ENCODE measurements around the gene AQP5.

AQP5 gene

DNA sequence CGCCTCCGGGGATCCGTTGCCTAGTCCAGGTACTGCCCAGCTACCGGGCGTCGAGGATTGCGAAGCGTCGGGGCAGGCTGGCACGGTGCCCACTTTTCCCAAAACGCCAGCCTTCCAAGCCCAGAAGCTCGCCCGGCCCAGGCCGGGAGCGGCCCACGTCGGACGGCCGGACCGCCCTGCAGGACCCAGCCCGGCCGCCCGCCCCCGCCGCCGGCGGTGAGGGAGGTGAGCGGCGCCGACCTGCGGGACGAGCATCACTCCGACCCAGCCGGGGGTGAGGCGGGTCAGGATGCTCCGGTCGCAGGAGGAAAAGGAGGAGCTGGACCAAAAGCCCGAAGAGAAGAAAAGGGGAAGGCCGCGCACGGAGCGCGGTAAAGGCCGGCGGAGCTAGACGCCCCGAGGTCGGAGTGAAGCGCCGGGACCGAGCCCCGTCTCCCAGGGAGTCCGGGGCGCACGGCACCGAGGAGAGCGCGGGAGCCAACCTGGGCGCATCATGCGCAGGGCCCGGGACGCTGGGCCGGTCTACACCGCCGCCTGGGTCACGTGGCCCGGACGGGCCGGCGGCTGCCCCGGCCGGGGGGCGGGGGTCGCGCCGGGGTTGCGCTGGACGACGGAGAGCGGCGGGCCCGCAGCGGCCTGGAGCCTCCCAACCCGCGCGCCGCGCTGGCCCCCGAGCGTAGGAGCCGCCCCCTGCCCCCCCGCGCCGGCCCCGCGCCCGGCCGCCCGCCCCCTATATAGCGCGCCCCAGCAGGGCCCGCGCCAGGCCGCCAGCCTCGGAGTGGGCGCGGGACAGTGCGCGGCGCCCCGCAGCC, at the start of gene AQP5:
TSS of gene AQP5 (plus strand) at position 762 of the 812 bp plus-strand sequence. CDS start 146 bp downstream, outside the sequence.
- DNase-seq (ENCODE audit: low read depth), result no peak

DNA sequence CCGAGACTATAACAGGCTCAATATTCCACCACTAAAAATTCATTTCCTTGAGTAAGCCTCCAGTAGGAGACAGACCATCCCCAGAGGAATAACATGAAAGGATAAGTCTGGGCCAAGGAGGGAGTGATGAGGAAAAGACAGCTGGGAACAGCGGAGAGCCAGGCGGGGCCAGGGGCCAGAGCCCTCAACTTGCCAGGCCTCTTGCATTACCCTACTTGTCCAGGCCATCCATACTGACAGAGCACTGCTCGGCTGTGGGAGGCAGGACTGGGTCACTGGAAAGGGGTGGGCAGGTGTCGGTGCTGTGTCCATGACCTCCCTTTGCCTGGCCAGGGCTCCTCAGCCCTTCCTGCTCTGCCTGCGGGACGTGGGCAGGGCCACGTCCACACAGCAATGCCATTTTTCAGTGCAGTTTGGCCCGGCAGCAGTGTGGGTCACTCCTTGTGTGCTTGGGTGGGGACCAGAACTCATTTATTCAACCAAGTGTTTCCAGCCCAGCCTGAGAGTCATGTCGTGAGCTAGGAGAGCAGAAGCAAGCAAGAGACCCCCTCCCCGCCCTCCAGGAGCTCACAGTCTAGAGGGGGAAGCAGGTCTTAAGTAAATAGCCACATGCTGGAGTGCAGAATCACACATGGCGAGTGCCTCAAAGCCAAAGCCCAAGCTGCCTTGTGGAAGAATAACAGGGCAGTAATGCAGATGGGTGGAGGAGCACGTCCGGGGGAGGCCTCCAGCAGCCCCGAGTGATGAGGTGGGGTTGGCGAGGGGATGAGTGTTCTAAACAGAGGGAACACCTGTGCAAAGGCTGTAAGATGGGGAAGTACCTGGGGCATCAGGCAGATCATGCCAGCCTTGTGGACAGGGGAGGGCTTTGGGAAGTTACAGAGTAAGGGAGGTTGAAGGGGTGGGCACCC, 49.1 kb upstream of the AQP5 start:
- DNase-seq (ENCODE audit: low read depth), result no peak

DNA sequence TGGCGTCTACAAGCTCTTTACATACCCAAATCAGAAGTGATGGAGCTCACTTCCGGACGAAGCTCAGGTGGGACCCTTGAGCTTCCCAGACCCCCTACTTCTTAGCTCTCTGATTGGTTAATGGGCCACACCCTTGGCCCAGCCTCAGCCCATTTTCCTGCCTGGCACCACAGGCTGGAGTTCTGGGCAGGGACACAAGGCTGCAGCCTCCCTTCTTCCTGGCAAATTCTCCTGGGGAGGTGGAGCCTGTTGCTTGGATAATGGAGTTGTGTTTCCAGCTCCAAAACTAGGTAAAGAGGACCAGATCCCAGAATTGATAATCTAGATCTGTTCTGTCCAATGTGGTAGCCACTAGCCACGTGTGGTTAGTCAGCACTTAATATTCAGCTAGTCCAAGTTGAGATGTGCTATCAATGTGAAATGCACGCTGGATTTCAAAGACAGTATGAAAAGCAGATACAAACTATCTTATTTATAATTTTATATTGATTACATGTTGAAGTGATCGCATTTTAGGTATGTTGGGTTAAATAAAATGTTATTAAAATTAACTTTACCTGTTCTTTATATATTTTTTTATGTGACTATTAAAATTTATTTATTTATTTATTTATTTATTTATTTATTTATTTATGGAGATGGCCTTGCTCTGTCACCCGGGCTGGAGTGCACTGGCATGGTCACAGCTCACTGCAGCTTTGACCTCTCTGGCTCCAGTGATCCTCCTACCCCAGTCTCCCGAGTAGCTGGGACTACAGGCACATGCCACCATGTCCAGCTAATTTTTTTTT, 45.3 kb upstream of the AQP5 start:
- no peak for DNase-seq (ENCODE audit: low read depth)

DNA sequence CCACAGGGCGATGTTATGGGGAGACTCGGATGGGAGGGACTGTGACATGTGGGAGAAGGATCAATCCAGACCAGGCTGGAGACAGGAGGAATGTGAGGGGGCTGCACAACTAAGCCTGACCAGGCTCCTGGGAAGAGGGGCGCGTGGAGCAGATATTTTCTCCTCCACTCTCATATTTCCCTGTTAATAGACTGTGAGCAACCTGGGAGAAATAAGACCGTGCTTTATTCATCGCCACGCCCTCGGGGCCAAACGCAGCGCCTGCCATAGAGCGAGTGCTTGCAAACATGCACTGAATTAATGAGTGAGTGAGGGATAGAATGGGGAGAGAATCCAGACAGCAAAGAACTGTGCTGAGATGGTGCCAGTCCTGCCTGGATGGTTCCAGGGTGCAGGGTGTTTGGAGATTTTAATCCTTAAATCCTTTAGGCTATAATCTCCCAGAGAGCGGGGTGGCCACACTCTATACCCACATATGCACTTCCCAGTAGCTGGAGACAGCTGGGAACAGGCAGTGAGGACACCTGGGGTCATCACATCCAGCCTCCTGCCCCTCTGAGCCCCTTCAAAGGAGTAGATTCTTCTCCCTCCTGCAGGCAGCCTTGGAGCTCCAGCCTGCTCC, 44.4 kb upstream of the AQP5 start:
- no peak for DNase-seq (ENCODE audit: low read depth)

DNA sequence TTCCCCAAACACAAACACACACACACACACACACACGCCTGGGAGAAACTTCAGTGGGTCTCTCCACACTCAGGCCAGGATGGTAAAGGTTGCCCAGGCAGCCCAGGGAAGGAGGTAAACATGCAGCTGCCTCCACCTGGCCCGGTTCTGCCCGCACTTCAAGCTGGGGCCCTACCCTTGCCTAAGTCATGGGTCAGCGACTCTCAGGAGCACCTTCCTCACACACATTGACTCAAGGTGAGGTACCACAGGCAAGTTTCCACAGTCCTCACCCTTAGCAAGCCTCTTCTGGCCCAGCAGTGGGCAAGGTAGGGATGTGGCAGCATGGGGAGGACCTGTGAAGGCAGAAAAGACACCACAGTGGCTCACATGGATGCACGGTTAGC, 43.9 kb upstream of the AQP5 start:
- DNase-seq (ENCODE audit: low read depth), result no peak

DNA sequence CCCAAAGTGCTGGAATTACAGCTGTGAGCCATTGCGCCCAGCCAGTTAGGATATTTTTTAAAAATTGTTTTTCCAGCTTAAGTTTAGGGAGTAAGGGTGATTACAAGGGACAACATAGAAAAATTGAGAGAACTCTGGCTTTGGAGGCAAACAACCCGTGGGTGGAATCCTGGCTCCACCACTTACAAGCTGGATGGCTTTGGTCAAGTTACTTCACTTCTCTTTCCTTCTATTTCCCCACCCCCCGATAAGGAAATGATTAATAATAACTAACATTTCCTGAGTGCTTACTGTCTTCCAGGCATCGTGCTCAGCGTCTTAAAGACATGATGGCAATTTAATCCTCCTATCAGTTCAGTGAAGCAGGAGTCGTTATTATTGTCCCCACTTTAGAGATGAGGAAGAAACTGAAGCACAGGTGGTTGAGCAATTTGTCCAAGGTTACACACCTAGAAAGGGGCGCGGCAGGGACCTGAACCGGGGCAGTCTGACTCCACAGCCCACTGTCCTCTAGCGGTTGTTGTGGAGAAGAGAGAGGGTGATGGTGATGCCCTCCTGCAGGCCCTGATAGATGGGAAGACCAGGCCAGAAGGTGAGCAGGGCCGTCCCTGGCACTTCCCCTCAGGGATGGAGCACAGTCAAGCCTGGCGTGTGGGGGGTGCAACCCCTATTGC, 41.3 kb upstream of the AQP5 start:
- DNase-seq (ENCODE audit: low read depth), result no peak

DNA sequence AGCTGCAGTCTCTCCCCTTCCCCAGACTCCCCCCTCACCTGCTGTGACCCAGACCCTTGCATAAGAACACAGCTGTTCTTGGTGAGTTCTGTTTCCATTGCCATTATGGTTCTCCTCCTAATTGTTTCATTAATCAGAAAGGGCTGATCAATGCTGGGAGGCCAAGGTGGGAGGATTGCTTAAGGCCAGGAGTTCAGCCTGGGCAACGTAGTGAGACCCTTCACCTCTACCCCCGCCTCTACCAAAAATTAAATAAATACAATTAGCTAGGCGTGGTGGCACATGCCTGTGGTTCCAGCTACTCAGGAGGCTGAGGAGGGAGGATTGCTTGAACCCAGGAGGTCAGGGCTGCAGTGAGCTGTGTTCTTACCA, 40.8 kb upstream of the AQP5 start:
- DNase-seq (ENCODE audit: low read depth), result no peak

DNA sequence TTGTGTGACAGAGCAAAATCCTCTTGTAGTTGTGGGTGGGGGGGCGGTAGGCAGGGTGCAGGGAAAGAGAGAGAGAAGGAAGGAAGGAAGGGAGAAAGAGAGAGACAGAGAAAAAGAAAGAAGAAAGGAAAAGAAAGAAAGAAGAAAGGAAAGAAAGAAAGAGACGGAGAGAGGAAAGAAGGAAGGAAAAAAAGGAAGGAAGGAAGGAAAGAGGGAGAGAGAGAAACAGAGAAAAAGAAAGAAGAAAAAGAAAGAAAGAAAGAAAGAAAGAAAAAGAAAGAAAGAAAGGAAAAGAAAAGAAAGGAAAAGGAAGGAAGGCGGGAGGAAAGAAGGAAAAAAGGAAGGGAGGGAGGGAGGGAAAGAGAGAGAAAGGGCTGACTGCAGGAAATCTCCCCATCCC, 40.4 kb upstream of the AQP5 start:
- no peak for DNase-seq (ENCODE audit: low read depth)

DNA sequence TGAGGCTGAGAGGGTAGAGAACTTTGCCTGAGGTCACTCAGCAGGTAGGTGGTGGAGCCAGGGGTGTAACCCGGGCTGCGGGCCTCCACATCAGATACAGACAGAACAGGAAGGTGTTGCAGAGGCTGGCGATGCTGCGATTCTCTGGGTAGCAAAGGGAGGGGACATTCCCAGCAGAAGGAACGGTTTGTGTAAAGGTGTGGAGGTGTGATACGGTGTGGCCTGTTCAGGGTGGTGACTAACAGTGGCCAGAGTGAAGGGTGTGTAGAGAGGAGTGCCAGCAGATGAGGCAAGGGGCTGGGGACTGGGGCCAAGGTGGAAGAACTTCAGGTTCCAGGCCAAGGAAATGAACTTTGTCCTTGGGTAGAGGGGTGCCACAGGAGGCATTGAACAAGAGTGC, 39.7 kb upstream of the AQP5 start:
- no peak for DNase-seq (ENCODE audit: low read depth)

DNA sequence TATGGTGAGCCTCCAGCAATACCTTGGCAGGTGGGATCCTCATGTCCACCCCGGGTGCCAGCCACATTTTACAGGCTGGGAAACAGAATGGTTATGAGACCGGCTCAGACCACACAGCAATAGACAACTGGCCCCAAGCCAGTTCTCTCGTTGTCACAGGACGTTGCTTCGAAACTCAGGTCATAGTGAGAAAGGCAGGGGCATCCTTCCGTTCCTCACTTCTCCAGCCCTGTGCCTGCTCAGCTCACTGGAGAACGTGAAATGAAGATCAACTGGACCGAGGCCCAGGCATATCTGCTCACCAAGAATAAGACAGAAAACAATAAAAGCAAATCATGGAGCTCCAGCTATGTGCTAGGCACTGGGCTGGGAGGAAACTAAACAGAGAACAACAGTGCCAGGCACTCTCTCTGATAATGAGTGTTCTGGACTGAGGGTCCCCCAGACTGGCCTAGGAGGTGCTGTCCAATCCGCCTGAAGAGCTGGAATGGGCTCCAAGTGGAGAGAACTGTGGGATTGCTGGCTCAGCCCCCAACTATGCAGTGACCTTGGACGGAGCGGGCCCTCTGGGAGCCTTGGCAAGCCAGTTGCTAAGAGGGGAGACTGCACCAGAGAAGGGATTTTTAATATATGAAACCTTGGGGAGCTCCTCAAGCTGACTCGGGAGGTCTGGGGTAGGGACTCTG, 39.2 kb upstream of the AQP5 start:
- no peak for DNase-seq (ENCODE audit: low read depth)

DNA sequence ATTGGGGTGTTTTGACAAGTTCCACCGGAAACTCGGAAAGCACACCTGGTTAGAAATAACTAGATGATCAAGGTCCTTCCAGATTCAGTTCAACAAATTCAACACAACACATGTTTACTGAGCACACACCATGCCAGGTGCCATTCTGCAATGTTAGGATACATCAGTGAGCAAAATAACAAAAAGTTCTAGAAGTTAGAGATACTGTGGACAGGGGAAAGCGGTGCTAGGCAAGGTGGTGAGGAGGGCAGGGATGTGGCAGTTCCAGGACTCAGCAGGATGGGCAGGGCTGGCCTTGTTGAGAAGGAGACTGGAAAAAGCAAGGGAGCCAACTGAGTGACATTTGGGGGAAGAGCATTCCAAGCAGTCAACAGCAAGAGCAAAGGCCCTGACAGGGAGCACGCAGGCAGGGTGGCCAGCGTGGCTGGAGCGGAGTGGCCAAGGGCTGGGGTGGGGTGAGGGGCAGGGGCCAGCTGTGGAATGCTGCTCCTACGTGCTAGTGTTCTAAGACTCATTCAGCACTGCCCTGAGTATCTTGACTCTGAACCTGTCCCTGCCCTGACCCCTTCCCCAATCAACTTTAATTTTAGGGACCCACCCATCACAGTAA, 38.5 kb upstream of the AQP5 start:
- no peak for DNase-seq (ENCODE audit: low read depth)

DNA sequence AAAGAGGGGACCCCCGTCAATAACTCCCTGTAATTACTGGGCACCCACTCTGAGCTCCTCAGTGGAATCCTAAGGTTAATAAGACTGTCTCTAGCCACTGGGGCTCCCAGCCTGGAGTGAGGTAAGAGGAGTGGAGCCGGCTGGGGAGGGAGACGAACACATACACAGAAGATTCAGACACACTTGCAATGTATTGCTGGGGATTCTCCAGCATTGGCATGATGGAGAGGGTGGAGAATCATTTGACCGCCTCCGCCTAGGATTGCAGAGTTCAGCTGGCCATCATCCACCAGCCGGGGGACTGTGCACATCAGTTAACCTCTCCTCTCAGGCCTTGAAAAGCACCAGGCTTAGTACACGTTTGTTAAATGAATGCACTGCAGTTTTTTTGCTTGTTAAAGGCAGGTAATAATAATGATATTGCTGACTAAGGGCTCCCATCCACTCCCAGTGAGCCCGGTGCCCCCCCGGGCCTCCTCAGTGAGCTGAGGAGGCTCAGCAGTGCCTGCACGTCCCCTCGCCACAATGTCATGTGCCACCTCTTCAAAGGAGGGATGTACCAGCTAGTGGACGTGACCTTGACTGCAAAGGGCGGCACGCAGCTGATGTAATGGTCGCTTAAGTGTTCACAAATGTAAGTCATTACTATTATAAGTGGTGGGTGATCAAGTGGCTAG, 37.7 kb upstream of the AQP5 start:
- DNase-seq (ENCODE audit: low read depth), result no peak

DNA sequence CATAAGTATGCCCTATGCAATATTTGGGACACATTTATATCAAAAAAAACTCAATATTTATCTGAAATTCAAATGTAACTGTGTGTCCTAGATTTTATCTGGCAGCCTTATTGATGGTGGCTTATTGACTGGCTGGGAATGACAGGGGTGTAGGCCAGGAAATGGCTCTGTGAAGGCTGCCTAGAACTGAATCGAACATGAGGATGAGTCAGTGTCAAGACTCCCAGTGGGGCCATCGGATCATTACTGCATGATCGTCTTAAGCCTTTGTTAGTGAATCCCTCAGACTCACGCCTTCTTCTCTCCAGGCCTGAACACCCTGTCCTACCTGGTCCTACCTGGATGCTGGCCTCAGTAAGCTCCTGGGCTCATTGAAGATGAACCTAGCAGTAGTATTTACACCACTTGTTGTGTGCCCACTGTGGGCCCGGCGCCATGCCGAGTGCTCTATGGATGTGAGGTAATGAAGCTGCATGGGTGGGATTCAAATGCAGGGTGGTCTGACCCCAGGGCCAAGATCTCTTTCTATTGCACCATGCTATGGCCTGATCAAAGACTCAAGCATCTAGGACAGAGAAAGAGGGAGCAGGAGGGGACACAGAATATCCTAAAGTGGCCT, 36.9 kb upstream of the AQP5 start:
- no peak for DNase-seq (ENCODE audit: low read depth)

DNA sequence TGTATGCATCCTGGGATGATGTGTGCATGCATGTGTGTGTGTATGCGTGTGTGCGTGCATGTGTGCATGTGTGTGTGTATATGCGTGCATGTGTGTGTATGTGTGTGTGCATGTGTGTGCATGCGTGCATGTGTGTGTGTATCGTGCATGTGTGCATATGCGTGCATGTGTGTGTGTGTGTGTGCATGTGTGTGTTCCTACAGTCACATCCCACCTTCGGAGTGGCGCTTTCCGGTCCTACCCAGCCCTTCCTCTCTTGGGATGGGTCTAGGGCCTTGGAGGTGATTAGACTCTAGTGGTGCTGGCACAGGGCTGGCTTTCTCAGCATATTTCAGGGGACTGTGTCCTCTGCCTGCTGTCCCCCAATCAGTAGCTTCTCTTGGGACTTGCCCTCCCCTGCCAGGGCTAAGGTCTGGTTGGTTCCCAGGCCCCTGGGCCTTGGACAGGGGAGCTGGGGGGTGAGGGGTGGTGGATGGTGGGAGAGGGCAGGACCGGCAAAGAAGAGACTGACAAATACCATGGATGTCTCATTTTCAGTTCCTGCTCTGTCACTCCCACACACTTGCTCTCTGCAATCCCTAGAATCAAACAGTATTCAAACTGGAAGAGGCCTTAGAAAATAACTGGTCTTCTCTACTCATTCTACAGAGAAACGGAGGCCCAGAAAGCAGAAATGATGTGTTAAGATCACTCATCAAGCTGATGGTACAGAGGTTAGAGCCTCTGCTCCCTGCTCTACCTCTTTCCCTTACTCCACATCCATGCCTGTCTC, 36.1 kb upstream of the AQP5 start:
- no peak for DNase-seq (ENCODE audit: low read depth)

DNA sequence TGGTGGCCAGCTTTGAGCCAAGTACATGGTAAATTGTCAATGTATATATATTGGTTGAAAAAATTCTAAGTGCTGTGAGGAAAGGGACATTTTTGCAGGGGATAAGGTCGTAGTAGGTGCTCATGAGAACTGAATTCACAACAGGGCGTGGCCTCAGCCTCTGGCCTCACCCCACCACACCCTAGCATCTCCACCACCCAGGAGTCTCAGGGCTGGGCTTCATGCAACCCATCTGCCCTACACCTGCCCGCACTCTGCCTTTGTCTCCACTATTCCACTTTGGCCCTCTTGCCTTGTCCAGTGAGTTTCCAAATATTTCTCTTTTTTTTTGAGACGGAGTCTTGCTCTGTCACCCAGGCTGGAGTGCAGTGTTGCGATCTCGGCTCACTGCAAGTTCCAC, 33.2 kb upstream of the AQP5 start:
- no peak for DNase-seq (ENCODE audit: low read depth)

DNA sequence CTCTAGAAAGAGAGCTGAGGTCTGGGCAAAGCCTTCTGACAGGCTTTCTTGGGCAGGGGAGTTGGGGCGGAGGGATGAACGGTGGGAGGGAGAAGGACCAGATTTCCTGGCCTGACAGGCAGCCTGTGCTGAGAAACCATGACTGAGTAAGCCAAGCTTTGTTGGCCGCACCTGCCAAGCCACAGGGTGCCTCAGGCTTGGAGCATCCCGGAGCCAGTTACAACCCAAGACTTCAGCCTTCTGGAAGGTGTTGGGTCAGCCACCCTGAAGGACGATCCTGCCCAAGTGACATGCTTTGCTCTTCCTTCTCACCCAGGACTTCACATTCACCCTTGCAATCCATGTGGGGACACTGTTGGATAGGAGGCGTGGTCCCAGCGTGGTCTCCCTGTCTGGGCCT, 32.1 kb upstream of the AQP5 start:
- DNase-seq (ENCODE audit: low read depth), result no peak

DNA sequence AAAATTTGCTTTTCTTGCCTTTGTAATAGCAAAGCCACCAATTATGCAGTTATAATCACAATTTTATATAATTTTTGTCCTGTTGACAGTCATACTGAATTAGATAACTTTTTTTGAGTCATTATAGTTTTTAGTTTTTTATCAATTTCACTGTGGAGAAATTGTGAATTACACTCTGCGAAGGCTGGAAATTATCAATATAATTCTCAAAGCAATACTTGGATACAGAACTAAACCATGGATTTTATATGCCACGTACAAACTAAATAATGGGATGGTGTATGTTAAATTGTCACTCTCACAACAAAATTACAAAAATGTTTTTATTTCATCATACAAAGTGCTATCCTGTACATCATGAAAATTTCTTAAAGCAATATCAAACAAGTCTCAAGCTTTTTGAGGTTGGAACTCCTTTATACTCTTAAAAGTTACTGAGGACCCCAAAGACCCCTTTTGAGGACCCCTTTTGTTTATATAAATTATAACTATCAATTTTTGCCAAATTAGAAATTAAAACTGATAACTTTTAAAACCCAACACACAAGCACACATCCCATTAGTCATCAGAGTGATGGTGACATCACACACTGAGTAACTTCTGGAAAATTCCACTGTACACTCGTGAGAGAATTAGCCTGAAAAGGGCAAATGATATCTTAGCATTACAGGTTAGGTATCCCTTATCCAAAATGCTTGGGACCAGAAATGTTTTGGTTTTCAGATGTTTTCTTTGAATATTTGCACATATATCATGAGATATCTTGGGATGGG, 31.0 kb upstream of the AQP5 start:
- DNase-seq (ENCODE audit: low read depth), result no peak

DNA sequence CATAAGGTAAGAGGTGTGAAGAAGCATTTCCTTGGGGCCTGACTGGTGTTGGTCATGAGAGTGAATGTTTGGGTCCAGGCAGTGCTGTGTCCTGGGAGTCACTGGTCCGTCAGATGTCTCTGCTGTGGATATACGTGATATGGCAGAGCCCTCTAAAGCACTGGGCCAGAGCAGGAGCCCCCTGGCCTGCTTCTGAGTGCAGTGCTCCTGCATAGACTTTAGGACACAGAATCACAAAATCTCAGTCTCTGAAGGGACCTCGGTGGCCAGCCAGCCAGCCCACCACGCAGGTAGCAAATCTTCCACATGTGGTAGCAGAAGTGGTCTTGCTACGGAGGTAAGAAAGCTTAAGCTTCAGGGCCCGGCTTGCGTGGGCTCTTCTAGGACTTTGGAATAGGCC, 29.6 kb upstream of the AQP5 start:
- DNase-seq (ENCODE audit: low read depth), result no peak
